ENCODE results near the gene FBXL14. TPM values are rescaled to one million over a fixed set of nuclear protein-coding genes. Genes with fewer than 3 reads are reported as not detected.

Gene FBXL14
- total and polyA plus RNA-seq, 2 experiments from 2014 or later, result 1.9 to 9.3 TPM

- Histone ChIP-seq H3K36me3 (ENCODE audit: low read depth) (peaks cover 24% of the 10 kb centered on the region), H3F3A (ENCODE audit: insufficient read depth) (peaks cover 50% of the 10 kb centered on the region), H3K4me3 (peak within 1 kb of the TSS; percentile 48), H3K4me2 (ENCODE audit: unreplicated experiment) (peak within 1 kb of the TSS; percentile 58), H4K20me1 (ENCODE audit: insufficient read depth) (no peaks in the 10 kb centered on the region), H3K9me3 (ENCODE audit: low read depth) (no peaks in the 10 kb centered on the region), H3K4me1 (ENCODE audit: insufficient read depth) (peaks cover 37% of the 10 kb centered on the region), H2AFZ (no peak within 1 kb of the TSS), H3K9me2 (ENCODE audit: insufficient read depth) (no peaks in the 10 kb centered on the region), H3K9ac (peak within 1 kb of the TSS; percentile 42), H3K27me3 (replicated peaks; ENCODE audit: insufficient read depth) (no peaks in the 10 kb centered on the region), H3K27ac (no peak within 1 kb of the TSS), H3K79me2 (ENCODE audit: insufficient read depth) (peaks cover 93% of the 10 kb centered on the region)
- no peak for TF ChIP-seq EZH2phosphoT487 (IDR thresholded peaks at IDR 0.05; ENCODE audit: insufficient read depth, low read depth)
- no peak for TF ChIP-seq EZH2 (IDR thresholded peaks at IDR 0.05; ENCODE audit: insufficient read depth, poor library complexity, severe bottlenecking)
- 92 to 94% methylated on average over 17 of the region's 17 CpGs for WGBS, 2 experiments (ENCODE audit: low coverage in 1 of 2, low lambda C conversion rate in 2 of 2, missing lambda C conversion rate in 2 of 2)
- DNase-seq, result no peak
- in situ Hi-C loops (cut with MboI), result no loop called here
Measured at GRCh38 chr12:1628666-1629337, 34.4 kb upstream of the FBXL14 start, which contains the start of gene WNT5B. TSS of gene WNT5B (plus strand) at chr12:1629231. CDS start at chr12:1631355, 2,124 bp downstream.

DNA sequence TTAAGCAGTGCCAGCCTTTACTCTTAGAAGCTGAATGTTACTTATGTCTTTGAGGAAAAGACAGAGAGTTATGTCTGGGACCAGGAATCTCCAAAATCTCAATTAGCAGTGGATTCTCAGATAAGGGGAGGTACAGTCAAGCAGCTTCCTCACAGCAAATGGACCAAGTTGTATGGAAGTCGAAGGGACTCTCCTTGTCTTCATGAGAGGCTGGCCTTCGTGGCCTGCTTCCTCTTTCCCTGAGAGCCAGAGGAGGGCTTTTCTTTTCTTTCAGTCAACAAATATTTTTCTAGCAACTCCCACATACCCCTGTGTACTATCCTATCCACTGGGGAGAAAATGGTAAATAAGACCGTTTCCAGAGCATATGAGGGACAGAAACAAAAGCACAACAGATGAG is 28.0 kb upstream of the FBXL14 start:
- Histone ChIP-seq H3K36me3 (ENCODE audit: low read depth) (peaks cover 3% of the 10 kb centered on the region; the same call in 1 of the 2 replicates), H4K20me1 (ENCODE audit: insufficient read depth) (no peaks in the 10 kb centered on the region; the same call in 1 of the 2 replicates), H3F3A (ENCODE audit: insufficient read depth) (peaks cover 39% of the 10 kb centered on the region), H3K4me3 (no peak overlapping the region), H3K9me3 (ENCODE audit: low read depth) (no peaks in the 10 kb centered on the region), H2AFZ (no peak overlapping the region), H3K4me2 (ENCODE audit: unreplicated experiment) (no peak overlapping the region), H3K4me1 (ENCODE audit: insufficient read depth) (peaks cover 41% of the 10 kb centered on the region), H3K27ac (no peak overlapping the region), H3K79me2 (ENCODE audit: insufficient read depth) (peaks cover 95% of the 10 kb centered on the region), H3K9me2 (ENCODE audit: insufficient read depth) (no peaks in the 10 kb centered on the region), H3K9ac (no peak overlapping the region), H3K27me3 (replicated peaks; ENCODE audit: insufficient read depth) (no peaks in the 10 kb centered on the region)
- no peak for TF ChIP-seq EZH2phosphoT487 (IDR thresholded peaks at IDR 0.05; ENCODE audit: insufficient read depth, low read depth)
- TF ChIP-seq EZH2 (IDR thresholded peaks at IDR 0.05; ENCODE audit: insufficient read depth, poor library complexity, severe bottlenecking), result no peak
- 85 to 86% methylated on average over 3 of the region's 3 CpGs for WGBS, 2 experiments (ENCODE audit: low coverage in 1 of 2, low lambda C conversion rate in 2 of 2, missing lambda C conversion rate in 2 of 2)
- no peak for DNase-seq
- in situ Hi-C loops (cut with MboI), result no loop called here

- no peak for TF ChIP-seq EZH2phosphoT487 (IDR thresholded peaks at IDR 0.05; ENCODE audit: insufficient read depth, low read depth)
- TF ChIP-seq EZH2 (IDR thresholded peaks at IDR 0.05; ENCODE audit: insufficient read depth, poor library complexity, severe bottlenecking), result no peak
- no peak overlapping the region for H3K9ac ChIP-seq
- H3K27me3 ChIP-seq (replicated peaks; ENCODE audit: insufficient read depth), result no peaks in the 10 kb centered on the region
- WGBS, 2 experiments (ENCODE audit: low coverage in 1 of 2, low lambda C conversion rate in 2 of 2, missing lambda C conversion rate in 2 of 2), result 94 to 100% methylated on average over 1 of the region's 1 CpG
- peaks cover 10% of the 10 kb centered on the region; the same call in 1 of the 2 replicates for H3K36me3 ChIP-seq (ENCODE audit: low read depth)
- no peak overlapping the region for H2AFZ ChIP-seq
- no peak overlapping the region for H3K4me2 ChIP-seq (ENCODE audit: unreplicated experiment)
- in situ Hi-C loops (cut with MboI), result no loop called here
- no peak for DNase-seq
- no peak overlapping the region for H3K4me3 ChIP-seq
- peaks cover 41% of the 10 kb centered on the region for H3F3A ChIP-seq (ENCODE audit: insufficient read depth)
- H4K20me1 ChIP-seq (ENCODE audit: insufficient read depth), result peaks cover 2% of the 10 kb centered on the region; the same call in 1 of the 2 replicates
- peaks cover 29% of the 10 kb centered on the region for H3K4me1 ChIP-seq (ENCODE audit: insufficient read depth)
- no peak overlapping the region for H3K27ac ChIP-seq
- H3K79me2 ChIP-seq (ENCODE audit: insufficient read depth), result peaks cover 100% of the 10 kb centered on the region
- H3K9me2 ChIP-seq (ENCODE audit: insufficient read depth), result no peaks in the 10 kb centered on the region
- H3K9me3 ChIP-seq (ENCODE audit: low read depth), result no peaks in the 10 kb centered on the region
Measured at GRCh38 chr12:1620092-1620491, 25.7 kb upstream of the FBXL14 start.

- H3K9ac ChIP-seq, result no peak overlapping the region
- peaks cover 41% of the 10 kb centered on the region for H3F3A ChIP-seq (ENCODE audit: insufficient read depth)
- no peak overlapping the region for H3K27ac ChIP-seq
- H4K20me1 ChIP-seq (ENCODE audit: insufficient read depth), result peaks cover 3% of the 10 kb centered on the region; the same call in 1 of the 2 replicates
- H3K36me3 ChIP-seq (ENCODE audit: low read depth), result peaks cover 12% of the 10 kb centered on the region; the same call in 1 of the 2 replicates
- WGBS, 2 experiments (ENCODE audit: low coverage in 1 of 2, low lambda C conversion rate in 2 of 2, missing lambda C conversion rate in 2 of 2), result 93 to 94% methylated on average over 8 of the region's 8 CpGs
- H3K9me2 ChIP-seq (ENCODE audit: insufficient read depth), result no peaks in the 10 kb centered on the region
- H3K79me2 ChIP-seq (ENCODE audit: insufficient read depth), result peaks cover 100% of the 10 kb centered on the region
- H3K27me3 ChIP-seq (replicated peaks; ENCODE audit: insufficient read depth), result no peaks in the 10 kb centered on the region
- DNase-seq, result no peak
- TF ChIP-seq EZH2phosphoT487 (IDR thresholded peaks at IDR 0.05; ENCODE audit: insufficient read depth, low read depth) (no peak), EZH2 (IDR thresholded peaks at IDR 0.05; ENCODE audit: insufficient read depth, poor library complexity, severe bottlenecking) (no peak)
- H3K4me1 ChIP-seq (ENCODE audit: insufficient read depth), result peaks cover 24% of the 10 kb centered on the region
- no peak overlapping the region for H3K4me3 ChIP-seq
- in situ Hi-C loops (cut with MboI), result no loop called here
- no peak overlapping the region for H3K4me2 ChIP-seq (ENCODE audit: unreplicated experiment)
- H3K9me3 ChIP-seq (ENCODE audit: low read depth), result no peaks in the 10 kb centered on the region
- H2AFZ ChIP-seq, result no peak overlapping the region
Measured at GRCh38 chr12:1619587-1619986, 25.2 kb upstream of the FBXL14 start.

All from GM23248 (cell line).